GM23338 (cell line): Measurements from ENCODE around the gene NFIB.

Experiments
- POLR2AphosphoS5 ChIP-seq: IDR thresholded peaks from 2 replicates; pipeline ENCODE4 v1.6.1; 2016; ENCODE audit warnings: antibody characterized with exemption, low read depth
- TF ChIP-seq, protein P1 (sequence below), 2 experiments: fragments of 200-600 bp in 1 of 2; sonication (generic) in 1 of 2; conservative IDR thresholded peaks; 2 replicates each; pipeline versions ENCODE4 v1.5.1 to v1.6.1; 2016 to 2017; ENCODE audit warnings: antibody characterized with exemption in 2 of 2, low read depth in 2 of 2, mild to moderate bottlenecking in 2 of 2, moderate library complexity in 1 of 2

DNA sequence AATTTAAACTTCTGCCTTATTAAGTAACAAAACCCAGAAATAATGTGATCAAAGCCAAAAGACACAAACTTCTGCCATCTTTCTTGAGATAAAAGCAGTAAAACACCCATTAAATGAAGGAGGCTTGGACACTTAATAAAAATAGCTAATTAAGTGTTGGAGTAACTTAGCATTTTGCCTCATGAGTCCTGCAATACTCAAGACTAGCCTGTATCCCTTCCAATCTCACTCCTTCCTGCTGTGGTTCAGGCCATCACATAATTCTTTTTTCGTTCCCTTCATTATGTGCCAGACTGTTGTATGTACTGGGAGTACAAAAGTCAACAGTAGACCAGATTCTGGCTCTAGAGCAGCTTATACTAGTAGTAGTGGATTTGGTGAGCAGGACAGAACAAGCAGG, 250.2 kb downstream of the NFIB start:
- TF ChIP-seq, protein P1, sequence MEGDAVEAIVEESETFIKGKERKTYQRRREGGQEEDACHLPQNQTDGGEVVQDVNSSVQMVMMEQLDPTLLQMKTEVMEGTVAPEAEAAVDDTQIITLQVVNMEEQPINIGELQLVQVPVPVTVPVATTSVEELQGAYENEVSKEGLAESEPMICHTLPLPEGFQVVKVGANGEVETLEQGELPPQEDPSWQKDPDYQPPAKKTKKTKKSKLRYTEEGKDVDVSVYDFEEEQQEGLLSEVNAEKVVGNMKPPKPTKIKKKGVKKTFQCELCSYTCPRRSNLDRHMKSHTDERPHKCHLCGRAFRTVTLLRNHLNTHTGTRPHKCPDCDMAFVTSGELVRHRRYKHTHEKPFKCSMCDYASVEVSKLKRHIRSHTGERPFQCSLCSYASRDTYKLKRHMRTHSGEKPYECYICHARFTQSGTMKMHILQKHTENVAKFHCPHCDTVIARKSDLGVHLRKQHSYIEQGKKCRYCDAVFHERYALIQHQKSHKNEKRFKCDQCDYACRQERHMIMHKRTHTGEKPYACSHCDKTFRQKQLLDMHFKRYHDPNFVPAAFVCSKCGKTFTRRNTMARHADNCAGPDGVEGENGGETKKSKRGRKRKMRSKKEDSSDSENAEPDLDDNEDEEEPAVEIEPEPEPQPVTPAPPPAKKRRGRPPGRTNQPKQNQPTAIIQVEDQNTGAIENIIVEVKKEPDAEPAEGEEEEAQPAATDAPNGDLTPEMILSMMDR (conservative IDR thresholded peaks at IDR 0.05; ENCODE audit: low read depth in 2 of 2): no peak
- TF ChIP-seq POLR2AphosphoS5: no peak
